Caki2 (cell line): ENCODE measurements around the gene FBXO31. TPM values are rescaled to one million over a fixed set of nuclear protein-coding genes. Genes with fewer than 3 reads are reported as not detected.
"Not testable (repeated sequence)": the region's sequence is repeated elsewhere in the genome, so short reads cannot be mapped to it uniquely, and the experiment has no call there.

Experiments
- DNase-seq: peaks from one replicate; pipeline ENCODE4 v3.0.0-alpha.2; 2015; ENCODE audit warnings: low read depth
- in situ Hi-C: cut with HindIII; loops from 2 replicates; pipeline ENCODE4 v1.10.0; 2016; ENCODE audit warnings: low sequenced_read_pairs, low pct_unique_long_range_greater_than_20kb, mixed read lengths
- total RNA-seq: library from RNA; depleted of rRNA; stranded (reverse); fragments of >200 nt; shearing (Covaris generic); gene quantifications from 2 replicates; pipeline ENCODE4 v1.2.3, GENCODE V29; 2014; ENCODE audit warnings: low replicate concordance

FBXO31 gene
- total RNA-seq, 1 experiment from 2014 or later, result 8.5 TPM

DNA sequence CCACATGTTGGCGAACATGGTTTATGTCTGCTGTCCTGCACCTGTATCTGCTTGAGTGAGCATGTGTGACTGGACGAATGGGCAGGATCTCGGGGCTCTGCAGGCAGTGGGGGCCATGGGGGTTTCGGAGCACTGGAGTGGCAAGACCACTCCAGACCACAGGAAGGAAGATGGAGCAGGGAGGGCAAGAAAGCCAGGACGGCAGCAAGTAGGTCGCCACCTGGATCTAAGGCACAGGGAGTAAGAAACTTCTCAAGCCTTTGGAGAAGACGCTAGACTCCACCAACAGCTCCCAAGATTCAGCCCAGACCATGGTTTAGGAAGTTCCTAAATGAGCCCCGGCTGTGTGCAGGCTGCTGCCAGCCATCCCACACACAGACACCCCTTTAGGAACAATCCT, 33.5 kb downstream of the FBXO31 start:
- DNase-seq, result no peak
- in situ Hi-C loops, result no loop called here

DNA sequence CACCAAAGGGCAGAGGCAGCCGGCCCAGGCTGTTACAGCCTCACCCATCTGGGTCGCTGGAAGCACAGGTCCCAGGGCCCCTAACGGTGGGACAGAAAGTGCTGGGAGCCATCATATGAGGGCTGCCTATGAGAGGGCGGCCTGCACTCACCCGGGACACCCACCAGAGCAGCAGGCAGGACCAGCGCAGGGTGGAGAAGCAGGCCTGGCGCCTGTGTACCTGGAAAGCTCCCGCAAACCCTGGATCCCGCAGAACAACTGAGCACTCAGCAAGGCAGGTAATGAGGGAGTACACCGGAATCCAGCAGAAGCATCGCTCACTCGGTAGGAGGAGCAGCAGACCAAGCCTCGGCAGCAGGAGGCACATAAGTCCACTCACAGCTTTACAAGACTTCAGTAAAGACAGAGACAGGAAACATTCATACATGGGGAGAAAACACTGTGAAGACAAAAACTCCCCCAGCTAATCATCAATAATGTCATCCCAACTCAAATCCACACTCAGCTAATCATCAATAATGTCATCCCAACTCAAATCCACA, 34.9 kb downstream of the FBXO31 start:
- in situ Hi-C loops, result no loop called here
- DNase-seq, result no peak

DNA sequence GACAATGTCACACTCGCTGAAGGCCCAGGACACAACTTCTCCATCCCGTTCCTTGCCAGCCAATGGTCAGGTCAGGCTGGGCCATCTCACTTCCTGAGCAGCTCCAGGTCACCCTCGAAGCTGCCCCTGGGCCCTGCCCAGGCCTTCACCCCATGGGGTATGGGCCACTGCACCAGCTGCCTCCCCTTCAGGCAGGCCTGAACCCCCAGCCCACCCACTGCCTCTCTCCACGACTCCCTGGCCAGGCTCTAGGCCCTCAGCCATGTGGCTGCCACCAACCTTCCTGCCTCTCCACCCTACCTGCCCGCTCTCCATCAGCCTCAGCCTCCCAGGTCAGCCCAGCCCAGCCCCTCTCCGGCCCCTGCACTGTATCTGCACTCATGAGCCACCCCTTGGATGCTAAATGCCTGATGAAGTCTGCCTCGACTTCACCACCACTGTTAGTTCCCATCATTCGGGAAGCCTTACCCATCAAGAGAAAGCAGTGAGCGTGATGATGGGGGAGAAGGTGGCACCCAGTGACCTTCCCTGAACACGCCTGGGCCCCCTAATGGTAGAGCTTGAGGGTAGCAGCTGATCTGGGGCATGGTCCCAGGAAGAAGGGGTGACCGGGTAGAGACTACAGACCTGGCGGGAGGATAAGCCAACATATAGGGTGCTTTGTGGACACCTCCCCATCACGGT, 35.5 kb downstream of the FBXO31 start:
- DNase-seq, result no peak
- in situ Hi-C loops, result no loop called here

DNA sequence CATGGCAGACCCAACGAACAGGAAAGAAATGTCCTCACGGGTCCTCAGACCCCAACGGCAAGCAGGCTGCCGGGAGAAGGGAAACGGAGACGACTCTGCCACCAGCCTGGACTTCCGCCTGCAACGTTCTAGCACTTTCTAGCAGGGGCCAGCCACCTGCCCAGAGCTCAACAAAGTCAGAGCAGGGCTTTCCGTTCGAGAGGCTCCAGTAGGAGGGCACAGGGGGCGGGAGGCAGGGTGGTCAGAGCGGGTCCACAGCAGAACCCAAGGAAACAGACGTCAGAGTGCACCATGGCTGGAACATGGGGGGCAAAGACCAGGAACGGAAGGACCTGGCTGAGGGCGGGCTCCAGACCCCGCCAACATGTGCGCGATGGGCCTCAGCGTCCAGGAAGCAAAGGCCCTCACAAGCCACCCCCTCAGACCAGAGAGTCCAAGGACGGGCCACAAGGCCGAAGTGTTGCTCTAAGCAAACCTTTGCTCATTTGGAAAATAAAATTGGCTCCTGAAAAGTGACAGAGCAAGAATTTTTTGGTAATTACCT, 37.0 kb downstream of the FBXO31 start:
- DNase-seq, result no peak
- in situ Hi-C loops, result no loop called here

DNA sequence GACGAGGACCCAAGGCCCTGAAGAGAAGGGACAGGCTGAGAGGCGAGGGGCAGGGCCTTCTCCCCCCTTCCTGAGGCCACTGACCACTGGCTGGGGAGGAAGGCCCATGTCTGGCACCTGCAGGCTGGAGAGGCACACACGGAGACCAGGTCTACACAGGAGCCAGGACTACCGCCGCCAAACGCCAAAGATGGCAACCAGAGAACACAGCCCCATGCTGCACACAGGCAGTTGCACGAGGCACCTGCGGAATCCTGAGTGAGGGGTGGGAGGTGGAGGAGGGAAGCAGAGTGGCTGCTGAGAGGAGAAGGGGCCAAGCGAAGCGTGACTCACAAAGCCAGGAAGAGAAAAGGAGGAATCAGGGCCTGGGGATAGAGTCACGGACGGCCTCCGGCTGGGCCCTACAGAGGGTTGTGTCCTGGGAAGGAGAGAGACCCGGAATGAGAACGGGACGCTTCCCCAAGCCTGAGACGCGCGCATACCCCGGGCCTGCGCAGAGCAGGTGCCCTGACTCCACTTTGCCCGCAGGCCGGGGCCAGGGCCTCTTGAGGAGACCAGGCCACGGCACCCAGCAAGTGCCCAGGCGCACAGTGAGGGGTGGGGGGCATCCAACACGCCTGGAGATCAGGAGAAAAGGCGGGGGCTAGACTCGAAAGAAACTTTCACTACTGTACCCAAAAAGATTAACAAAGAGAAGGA, 37.7 kb downstream of the FBXO31 start:
- no peak for DNase-seq
- in situ Hi-C loops, result no loop called here

DNA sequence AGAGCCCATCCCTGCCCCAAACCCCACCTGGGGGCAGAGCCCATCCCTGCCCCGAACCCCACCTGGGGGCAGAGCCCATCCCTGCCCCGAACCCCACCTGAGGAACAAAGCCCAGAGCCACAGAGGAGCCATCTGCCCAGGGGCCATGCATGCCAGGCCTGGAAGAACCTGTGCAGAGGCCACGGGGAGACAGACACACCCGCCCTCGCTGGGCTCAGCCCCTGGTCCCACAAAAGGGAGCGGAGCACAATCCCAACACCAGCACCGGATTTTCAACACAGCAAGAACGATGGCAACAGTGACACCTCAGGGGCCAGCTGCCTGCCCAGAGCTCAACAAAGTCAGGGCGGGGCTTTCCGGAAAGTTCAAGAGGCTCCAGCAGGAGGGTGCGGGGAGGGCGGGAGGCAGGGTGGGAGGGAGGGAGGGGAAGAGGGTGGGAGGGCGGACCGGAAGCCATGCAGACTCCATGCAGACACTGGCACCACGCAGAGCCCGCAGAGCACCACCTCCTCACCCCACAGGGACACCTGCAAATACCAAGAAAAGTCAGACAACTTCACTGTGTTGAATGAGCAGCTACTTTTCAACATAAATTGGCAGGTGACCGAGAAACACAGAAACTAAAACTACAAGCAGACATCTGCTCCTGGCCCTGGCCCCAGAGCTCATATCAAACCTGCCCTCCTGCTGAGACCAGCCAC, 38.5 kb downstream of the FBXO31 start:
- DNase-seq, result no peak
- in situ Hi-C loops, result no loop called here

DNA sequence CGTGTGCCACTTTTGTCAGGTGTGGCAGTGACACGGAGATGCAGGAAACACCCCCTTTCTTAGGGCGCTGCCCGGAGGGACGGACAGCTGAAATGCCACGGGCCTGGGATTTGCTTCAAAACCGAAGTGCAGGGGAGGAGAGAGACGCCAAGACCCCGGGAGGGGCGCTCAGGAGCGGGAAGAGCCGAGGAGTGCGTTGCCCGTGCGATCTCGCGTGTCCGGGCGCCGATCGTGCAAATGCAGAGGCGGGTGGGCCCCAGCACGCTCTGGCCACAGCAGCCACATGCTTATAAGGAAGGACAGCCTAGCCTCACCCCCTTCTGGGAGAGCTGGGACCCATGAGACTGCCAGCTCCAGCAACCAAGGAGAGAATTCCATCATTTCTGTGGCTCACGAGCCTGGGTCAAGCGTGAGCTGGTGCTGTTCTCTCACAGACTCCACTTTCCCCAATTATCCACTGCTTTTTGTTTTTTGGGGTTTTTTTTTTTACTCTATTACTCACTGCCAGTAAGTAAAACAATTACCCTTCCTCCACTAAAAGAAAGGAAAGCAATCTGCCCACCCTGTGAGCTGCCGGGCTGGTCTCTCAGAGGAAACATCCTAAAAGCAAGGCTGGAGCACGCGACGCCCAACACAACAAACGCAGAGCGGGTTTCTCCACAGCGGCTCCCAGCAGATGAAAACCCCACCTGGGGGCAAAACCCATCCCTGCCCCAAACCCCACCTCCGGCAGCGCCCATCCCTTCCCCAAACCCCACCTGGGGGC, 39.2 kb downstream of the FBXO31 start:
- in situ Hi-C loops, result no loop called here
- no peak for DNase-seq

DNA sequence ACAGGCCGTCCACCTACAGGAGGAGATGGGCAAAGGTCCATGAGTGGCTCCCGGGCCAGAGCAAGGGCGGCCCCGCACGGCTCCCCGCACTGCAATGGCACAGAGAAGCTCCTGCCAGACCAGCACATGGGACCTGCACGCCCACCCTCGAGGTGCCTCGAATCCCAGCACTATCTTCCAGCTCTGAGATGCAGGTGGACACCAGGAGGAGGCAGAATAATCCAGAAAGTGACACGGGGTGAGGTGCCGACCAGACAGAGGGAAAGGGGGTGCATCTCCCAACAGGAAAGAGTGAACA, 39.9 kb downstream of the FBXO31 start:
- DNase-seq, result no peak
- in situ Hi-C loops, result no loop called here

DNA sequence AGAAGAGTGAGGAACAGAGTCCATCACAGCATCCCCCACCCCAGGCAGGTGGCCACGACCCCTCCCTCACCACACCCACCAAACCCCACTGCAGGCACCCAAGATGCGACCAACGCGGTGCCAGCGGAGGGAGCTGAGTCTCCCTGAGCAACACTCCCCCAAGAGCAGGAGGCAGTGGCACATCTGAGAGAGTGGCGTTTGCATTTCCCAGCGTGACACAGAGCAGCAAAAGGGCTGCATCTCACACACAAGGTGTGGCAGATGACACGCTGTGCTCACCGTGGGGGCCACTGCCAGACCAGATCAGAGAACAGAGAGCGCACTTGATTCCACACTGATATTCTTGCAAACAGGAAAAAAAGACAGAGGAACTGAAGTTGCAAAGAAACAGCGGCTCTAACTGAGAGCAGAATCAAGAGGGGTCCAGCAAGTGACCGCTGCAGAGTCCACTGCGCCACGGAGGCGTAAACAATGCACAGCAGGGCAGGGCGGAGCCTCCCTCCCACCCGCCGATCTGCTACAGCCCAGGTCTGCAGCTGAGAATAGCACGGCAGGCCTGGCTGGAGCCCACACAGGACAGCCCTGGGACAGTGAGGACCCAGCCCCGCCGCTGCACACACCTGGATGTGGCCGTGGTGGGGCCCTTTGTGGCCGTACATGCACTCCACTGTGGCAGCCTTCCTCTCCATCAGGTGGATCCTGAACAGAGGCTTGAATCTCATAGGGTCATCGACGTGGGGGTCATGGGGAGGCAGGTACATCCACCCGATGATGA, 40.4 kb downstream of the FBXO31 start:
- in situ Hi-C loops, result no loop called here
- DNase-seq, result no peak

DNA sequence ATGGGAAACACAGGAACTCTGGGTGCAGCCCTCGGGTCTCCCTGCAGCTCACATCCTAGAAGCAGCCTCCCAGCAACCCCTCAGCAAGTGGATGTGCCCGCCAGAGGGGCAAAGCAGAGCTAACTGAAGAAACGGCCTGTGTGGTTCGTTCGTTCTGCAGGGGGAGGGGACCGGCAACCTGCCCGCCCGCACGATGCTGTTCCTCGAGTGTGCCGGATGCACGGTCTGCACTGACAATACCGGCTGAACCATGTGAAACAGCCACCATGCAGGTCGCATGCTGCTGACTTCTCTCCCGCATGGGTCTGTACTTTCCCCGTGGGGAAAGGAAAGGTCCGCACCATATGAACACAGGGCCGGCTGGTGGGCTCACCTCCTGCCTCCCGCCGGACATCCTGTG, 41.1 kb downstream of the FBXO31 start:
- in situ Hi-C loops, result no loop called here
- no peak for DNase-seq

DNA sequence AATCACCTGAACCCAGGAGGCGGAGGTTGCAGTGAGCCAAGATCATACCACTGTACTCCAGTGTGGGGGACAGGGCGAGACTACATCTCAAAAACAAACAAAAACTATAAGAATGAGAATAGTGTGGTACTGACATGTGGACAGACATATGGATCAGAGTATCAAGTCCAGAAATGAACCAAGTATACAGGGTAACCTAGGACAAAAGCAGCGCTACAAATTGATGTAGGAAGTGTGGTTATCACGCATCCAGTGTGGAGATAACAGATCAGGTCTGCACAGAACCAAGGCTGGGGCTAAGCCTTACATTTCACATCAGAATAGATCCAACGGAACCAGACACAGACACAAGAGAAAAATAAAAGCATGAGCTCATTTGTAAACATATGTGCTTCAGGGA, 43.4 kb downstream of the FBXO31 start:
- DNase-seq, result no peak
- in situ Hi-C loops, result no loop called here

DNA sequence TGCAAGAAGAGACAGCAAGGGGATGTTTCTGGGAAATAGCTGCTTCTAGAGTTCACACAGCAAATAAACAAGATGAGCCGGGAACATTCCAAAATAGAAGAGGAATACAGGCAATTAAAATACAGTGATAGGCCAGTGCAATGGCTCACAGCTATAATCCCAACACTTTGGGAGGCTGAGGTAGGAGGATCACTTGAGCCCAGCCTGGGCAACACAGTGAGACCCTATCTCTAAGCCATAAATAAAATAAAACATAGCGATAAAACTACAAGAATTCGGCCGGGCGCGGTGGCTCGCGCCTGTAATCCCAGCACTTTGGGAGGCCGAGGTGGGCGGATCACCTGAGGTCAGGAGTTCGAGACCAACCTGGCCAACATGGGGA, 43.9 kb downstream of the FBXO31 start:
- in situ Hi-C loops, result not testable (repeated sequence)

DNA sequence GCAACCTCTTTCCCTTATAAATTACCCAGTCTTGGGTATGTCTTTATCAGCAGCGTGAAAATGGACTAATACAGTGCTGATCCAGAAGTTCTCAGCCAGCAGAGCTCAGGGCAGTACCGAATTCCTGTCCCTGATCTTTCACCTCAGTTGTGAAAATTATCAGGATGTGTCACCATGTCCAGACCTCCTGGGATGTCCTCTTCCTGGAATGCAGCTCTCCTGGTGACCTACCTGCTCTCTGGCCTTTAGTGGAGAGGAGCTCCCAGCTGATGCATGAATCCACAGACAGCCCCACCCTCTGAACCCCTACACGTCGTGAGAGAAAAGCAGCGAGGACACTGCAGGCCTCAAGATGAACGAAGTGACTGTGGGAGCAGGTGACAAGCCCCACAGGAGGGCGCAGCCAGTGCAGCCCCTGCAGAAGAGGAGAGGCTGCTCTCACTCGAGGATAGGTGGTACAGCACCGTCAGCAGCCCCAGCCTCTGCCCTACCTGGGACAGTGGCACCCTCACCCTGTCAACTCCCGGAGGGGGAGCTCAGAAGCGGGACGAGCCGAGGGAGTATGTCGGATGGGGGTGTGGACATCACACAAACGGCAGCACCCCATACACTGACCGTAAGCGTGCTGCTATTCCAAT, 44.4 kb downstream of the FBXO31 start:
- no peak for DNase-seq
- in situ Hi-C loops, result no loop called here

More for the DNA sequence above, 43.9 kb downstream of the FBXO31 start:
- not testable (repeated sequence) for DNase-seq

DNA sequence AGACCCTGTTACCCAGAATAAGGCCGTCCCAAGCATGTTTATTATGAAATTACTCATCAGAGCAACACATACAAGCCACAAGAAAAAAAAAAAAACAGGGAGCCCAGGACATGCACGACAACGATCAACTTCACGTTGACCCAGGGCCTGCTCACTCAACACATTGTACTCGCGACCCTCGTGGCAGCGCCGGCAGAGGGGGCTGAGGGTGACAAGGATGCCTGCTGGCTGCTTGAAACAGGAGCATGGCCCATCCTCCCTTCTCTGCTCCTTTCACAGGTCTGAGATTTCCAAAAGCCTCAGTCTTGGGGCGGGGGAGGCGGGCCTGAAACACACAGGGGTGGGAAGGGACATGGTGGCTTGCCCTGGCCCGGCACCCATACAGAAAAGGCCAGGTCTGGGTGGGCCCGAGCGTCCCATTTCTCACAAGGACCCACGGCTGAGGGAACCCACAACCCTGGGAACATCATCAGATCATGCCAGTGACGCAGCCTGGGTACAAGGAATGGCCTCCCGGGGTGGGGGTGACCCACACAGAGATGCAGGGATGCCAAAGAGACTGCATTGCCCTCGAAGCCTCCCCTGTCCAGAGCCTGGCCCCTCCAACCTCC, 45.3 kb downstream of the FBXO31 start:
- DNase-seq, result no peak
- in situ Hi-C loops, result no loop called here

DNA sequence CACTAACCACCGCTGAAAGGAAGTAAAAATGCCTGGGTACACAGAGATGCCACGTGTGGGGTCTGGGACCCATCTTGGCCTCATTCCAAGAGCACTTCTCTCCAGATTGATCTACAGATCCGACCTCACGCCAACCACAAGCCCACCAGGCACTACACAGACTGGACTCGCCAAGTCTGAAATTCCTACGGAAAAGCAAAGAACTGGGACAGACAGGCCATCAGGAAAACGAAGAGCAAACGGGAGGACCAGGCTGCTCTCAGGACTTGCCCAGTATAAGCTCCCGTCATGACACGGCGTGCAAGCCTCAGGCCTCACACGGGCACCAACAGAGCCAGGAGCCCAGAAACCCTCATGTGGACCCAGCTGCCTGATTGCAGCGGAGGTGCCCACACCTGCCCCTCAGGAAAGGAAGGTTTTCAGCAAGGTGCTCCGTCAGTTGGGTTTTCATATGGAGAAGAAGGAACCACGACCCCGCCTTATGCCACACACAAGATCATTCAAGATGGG, 46.3 kb downstream of the FBXO31 start:
- in situ Hi-C loops, result no loop called here
- no peak for DNase-seq

DNA sequence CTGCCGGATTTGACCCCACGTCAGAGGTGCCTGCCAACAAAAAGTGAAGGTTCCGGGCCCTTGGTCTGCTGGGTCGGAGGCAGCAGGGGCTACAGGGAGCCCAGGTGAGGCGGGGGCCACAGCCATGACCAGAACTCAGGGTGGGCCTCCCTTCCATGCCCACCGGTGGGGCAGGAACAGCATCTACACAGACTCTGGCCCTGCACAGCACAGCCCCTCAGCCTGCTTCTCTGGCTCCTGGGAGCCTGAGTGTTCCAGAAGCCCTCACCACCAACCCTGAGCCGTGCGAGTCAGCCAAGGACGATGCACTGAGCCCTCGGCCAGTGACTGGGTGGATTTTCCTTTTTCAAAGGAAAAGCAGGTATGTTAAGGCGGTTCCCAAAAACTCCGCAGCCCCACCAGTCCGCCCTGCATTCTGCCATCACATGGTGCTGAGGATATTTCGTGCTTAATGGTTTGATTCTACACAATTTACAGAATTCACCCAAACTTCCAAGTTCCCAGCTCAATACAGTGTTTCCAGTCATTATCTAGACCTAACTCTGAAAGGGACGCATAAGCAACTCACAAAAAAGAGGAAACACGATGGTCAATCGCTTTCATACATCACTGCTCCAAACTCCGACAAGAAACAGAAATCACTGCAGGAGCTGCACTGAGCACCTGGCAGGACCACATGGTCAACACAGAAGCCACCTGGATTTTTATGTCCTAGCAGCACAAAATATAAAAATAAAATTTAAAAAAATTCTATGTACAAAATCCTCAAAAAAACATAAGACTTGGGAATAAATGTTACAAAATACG, 46.9 kb downstream of the FBXO31 start:
- in situ Hi-C loops, result no loop called here
- DNase-seq, result no peak
